Stomach smooth muscle (tissue), 2 donors: Measurements from ENCODE around the gene TUBB8.
"Not testable (repeated sequence)": the region's sequence is repeated elsewhere in the genome, so short reads cannot be mapped to it uniquely, and the experiment has no call there.

Experiments used
- H3K27ac ChIP-seq: one replicate; pipeline ENCODE4 v1.7.0; 2013; ENCODE audit warnings: mild to moderate bottlenecking, low read length, inconsistent platforms
- H3K27me3 ChIP-seq, 2 donors: one replicate each; pipeline ENCODE4 v1.7.0; 2013; ENCODE audit warnings: low read length in 2 of 2; ENCODE audit not compliant: insufficient read depth in 2 of 2, control insufficient read depth in 1 of 2
- H3K36me3 ChIP-seq, 2 donors: one replicate each; pipeline ENCODE4 v1.7.0; 2013; ENCODE audit warnings: low read length in 2 of 2; ENCODE audit not compliant: control insufficient read depth in 2 of 2, insufficient read depth in 2 of 2
- H3K4me1 ChIP-seq: one replicate; pipeline ENCODE4 v1.7.0; 2013; ENCODE audit warnings: low read length; ENCODE audit not compliant: control insufficient read depth, insufficient read depth
- H3K4me3 ChIP-seq, 2 donors: one replicate each; pipeline ENCODE4 v1.7.0; 2013; ENCODE audit warnings: low read length in 2 of 2
- H3K9ac ChIP-seq, 2 donors: one replicate each; pipeline ENCODE4 v1.7.0; 2013; ENCODE audit warnings: low read length in 2 of 2, mild to moderate bottlenecking in 1 of 2
- H3K9me3 ChIP-seq, 2 donors: one replicate each; pipeline ENCODE4 v1.7.0; 2013; ENCODE audit warnings: low read length in 2 of 2; ENCODE audit not compliant: control insufficient read depth in 2 of 2
- donor health status: healthy.
- donor health status: Pancreatic carcinoma.

The TUBB8 gene

DNA sequence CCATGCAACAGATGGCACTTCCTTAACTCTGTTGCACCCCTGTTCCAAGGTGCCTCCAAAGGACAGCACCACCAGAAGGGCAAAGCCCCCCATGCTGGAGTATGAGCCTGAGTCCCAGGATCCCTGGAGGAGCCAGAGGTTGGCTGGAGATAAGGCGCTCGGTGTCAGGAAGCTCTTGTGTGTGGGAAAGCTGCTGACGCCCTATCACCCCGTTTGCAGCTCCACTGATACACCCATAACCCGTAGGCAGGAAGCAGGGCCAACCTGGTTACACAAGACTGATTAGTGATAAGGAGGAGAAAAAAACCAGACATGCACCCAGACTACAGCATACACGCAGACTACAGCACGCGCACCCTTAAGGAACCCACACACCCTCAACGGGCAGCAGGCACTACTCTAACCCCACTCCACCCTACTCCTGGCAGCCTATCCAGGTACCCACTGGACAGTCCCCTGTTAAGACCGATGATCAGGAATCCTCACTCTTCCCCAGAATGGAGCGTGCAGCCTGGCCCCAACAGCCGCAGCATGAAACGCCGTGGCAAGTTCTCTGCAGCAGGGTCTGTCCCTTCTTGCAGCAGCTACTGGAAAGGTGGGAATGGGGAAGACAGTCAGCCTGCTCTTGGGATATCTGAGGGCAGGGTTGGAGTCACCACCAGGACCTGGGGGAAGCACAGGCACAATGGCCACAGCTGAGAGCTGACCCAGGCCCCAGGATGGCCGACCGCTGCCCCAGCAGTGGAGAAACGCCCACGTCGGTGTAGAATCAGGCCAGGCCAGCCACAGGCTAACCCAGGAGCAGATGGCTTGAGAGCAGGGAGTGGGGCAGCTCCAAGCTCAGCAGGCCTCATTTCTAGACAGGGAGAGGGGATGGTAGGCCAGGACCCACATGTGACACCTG, 38.3 kb upstream of the TUBB8 start:
- H3K9ac ChIP-seq = no peak overlapping the region
- no peaks in the 10 kb centered on the region for H3K9me3 ChIP-seq
- no peaks in the 10 kb centered on the region for H3K4me1 ChIP-seq
- H3K27me3 ChIP-seq = peaks cover 0 to 3% of the 10 kb centered on the region in 2 donors
- no peak overlapping the region for H3K4me3 ChIP-seq
- no peak overlapping the region for H3K27ac ChIP-seq
- no peaks in the 10 kb centered on the region for H3K36me3 ChIP-seq

DNA sequence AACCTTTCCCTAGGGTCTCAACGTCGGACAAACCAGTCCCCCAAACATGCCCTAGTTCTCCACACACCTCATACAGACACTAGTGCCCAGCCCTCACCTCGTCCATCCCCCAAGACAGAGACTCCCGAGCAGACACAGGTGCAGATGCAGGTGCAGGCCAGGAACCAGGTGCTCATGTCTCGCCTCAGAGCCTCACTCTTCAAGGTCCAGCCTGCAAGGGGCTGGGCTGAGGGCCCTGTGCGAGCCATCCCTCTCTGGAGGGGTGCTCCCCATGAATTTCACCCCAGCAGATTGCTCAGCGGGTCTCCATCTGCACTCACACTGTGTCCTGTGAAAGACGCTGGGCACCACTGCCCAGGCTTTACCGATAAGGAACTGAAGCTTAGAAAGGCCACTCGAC, 36.9 kb upstream of the TUBB8 start:
- H3K9ac ChIP-seq = no peak overlapping the region
- no peak overlapping the region for H3K27ac ChIP-seq
- H3K4me1 ChIP-seq = no peaks in the 10 kb centered on the region

DNA sequence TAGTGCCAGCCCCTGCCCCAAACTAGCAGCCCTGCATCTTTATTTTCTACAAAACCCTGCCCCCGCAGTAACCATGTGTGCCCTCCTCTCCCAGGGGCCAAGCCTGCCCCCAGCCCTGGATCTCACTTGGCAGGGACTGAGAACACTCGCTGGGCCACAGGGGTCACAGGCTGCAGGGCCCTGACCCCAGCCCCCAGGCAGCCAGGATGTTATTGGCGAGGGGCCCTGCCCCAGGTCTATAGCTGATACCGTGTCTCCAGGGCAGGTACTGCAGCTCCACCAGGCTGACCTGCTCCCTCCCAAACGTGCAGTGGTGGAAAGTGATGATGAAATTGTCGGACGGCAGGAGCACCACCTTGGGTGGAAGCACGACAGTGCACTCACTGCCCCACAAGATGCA, 35.9 kb upstream of the TUBB8 start:
- H3K36me3 ChIP-seq = no peaks in the 10 kb centered on the region
- peaks cover 0 to 4% of the 10 kb centered on the region in 2 donors for H3K27me3 ChIP-seq
- H3K4me1 ChIP-seq = no peaks in the 10 kb centered on the region
- no peak overlapping the region for H3K27ac ChIP-seq
- no peak overlapping the region for H3K9ac ChIP-seq
- H3K4me3 ChIP-seq = no peak overlapping the region
- H3K9me3 ChIP-seq = no peaks in the 10 kb centered on the region

More for the DNA sequence above, 36.9 kb upstream of the TUBB8 start:
- H3K36me3 ChIP-seq = no peaks in the 10 kb centered on the region
- peaks cover 0 to 2% of the 10 kb centered on the region in 2 donors for H3K27me3 ChIP-seq
- no peak overlapping the region for H3K4me3 ChIP-seq
- no peaks in the 10 kb centered on the region for H3K9me3 ChIP-seq

DNA sequence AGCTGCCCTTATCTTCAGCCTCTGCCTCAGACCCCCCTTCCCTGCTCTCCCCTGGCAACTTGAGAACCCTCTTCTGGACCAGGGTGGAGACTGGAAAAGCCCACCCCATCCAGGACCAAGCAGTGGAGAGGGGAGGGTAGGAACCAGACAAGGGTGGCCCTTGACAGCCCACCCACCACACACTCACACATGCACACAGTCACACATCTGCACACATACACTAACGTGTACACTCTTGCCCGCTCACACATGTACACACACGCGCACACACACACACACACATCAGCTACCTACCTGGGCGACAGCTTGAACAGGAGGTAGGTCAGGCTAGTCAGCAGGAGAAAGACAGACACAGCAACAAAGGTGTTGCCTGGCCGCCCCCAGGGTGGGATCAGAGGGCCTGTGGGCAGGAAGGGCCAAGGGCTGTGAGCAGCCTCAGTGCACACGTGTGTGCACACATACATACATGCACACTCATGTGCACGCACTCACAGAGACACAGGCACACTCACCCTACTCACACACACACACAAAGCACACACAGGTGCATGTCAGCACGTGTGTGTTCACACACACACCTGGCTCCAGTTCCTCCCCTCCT, 34.9 kb upstream of the TUBB8 start:
- Histone ChIP-seq H3K9me3 (no peaks in the 10 kb centered on the region), H3K27me3 (peaks cover 0 to 7% of the 10 kb centered on the region in 2 donors), H3K4me1 (no peaks in the 10 kb centered on the region), H3K27ac (no peak overlapping the region), H3K36me3 (no peaks in the 10 kb centered on the region), H3K4me3 (no peak overlapping the region), H3K9ac (no peak overlapping the region)

DNA sequence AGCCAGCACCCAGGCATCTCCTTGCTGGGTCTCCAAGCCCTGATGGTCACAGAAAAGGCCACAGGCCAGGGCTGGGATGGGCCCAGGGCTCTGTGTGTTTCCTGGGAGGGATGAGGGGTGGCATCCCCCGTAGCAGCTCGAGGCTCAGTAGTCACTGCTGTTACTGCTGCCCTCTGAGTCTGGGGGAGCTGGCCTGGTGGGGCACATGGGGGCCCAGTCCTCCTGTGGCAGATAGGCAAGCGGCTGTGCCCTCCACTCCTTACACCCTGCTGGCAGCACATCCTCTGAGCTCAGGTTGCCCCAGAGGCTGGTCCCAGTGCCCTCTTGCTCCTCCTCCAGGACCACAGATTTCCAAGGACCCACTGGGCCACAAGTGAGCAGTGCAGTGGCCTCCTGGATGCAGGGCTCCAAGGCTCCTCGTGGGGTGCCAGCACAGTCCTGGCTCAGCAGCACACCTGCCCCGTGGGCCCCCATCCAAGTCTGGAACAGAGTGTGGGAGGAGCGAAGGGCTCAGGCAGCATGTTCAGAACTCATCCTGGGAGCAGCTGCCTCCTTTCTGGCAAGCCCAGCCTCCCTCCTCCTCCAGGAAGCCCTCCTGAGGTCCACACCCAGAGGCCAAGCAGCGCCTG, 31.5 kb upstream of the TUBB8 start:
- no peaks in the 10 kb centered on the region for H3K4me1 ChIP-seq
- H3K9me3 ChIP-seq = no peaks in the 10 kb centered on the region
- H3K4me3 ChIP-seq = no peak overlapping the region
- no peak overlapping the region for H3K27ac ChIP-seq
- H3K27me3 ChIP-seq = peaks cover 0 to 7% of the 10 kb centered on the region in 2 donors
- no peaks in the 10 kb centered on the region for H3K36me3 ChIP-seq
- no peak overlapping the region for H3K9ac ChIP-seq

GRCh38 chr10:79532-80215, 30.6 kb upstream of the TUBB8 start:
- H3K27me3 ChIP-seq = peaks cover 0 to 7% of the 10 kb centered on the region in 2 donors
- H3K27ac ChIP-seq = no peak overlapping the region
- no peaks in the 10 kb centered on the region for H3K4me1 ChIP-seq
- no peaks in the 10 kb centered on the region for H3K9me3 ChIP-seq
- H3K36me3 ChIP-seq = no peaks in the 10 kb centered on the region
- no peak overlapping the region for H3K4me3 ChIP-seq
- no peak overlapping the region for H3K9ac ChIP-seq

DNA sequence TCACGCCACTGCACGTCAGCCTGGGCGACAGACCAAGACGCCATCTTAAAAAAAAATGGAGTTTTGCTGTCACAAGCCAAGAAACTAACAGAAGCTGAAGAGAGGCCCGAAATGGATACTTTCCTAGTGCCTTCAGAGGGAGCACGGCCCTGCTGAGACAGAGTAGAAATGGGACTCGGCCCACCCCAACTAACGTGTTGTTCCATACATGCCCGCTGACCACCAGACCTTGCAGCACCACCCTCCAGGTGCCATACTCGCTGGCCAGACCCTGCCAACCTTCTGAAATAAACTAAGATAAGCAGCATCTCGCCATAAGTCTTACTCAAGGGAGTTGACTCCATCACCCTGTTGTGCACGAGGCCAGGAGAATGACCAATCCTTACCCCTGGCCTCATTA, 29.5 kb upstream of the TUBB8 start:
- Histone ChIP-seq H3K9me3 (no peaks in the 10 kb centered on the region), H3K27ac (no peak overlapping the region), H3K4me1 (no peaks in the 10 kb centered on the region), H3K27me3 (peaks cover 0 to 7% of the 10 kb centered on the region in 2 donors), H3K4me3 (no peak overlapping the region), H3K9ac (no peak overlapping the region), H3K36me3 (no peaks in the 10 kb centered on the region)

GRCh38 chr10:74266-74621, 25.1 kb upstream of the TUBB8 start:
- not testable (repeated sequence) for H3K27ac ChIP-seq, H3K9me3 ChIP-seq, H3K36me3 ChIP-seq, H3K27me3 ChIP-seq, H3K9ac ChIP-seq, H3K4me1 ChIP-seq
- peak overlapping the region in 1 of 2 donors; percentile 71 for H3K4me3 ChIP-seq

DNA sequence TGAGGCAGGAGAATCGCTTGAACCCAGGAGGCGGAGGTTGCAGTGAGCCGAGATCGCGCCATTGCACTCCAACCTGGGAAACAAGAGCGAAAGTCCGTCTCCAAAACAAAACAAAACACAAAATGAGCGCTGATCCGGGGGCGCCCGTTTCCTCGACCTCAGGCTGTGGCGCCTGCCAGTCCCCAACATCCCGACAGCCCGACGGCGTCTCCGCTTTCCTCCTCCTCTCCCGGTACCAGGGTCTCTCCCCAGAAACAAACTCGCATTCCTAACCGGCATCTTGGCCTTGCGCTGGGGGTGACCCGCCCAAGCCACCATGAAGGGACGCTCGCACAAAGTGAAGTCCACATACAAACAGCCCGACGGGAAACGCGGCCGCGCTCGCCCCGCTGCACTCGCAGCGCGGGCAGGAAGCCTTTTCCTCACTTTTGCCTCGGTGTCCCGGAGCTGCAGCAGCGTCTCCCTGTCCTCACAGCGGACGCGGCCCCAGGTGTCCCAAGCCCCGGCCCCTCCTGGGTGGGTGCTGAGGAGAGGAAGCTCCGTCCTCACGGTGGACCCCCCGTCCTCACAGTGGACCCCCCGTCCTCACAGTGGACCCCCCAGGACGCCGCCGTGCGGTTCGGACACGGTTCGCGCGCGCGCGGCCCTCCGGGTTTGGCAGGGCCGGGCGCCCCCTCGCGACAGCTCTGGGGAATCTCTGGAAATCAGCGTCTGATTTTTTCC, 24.6 kb upstream of the TUBB8 start:
- not testable (repeated sequence) for H3K27ac ChIP-seq, H3K27me3 ChIP-seq, H3K36me3 ChIP-seq, H3K4me1 ChIP-seq, H3K9me3 ChIP-seq
- peak overlapping the region in 1 of 2 donors; percentile 28 for H3K9ac ChIP-seq
- H3K4me3 ChIP-seq = peak overlapping the region; percentile 31 to 71

DNA sequence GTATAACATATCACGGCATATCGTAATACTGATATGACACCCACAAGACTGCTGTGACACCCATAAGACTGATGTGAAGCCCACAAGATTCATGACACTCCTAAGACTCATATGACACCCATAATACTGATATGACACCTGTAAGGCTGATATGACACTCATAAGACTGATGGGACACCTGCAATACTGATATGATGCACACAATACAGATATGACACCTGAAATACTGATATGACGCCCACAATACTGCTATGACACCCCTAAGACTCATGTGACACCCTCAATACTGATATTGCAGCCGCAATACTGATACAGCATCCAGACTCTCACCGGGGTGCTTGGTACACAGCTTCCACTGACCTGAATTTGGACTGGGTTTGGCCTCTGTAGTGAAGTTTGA, 19.1 kb upstream of the TUBB8 start:
- H3K4me3 ChIP-seq, H3K27me3 ChIP-seq, H3K9me3 ChIP-seq, H3K4me1 ChIP-seq, H3K9ac ChIP-seq, H3K36me3 ChIP-seq, H3K27ac ChIP-seq: not testable (repeated sequence)
